DOHH2 (cell line): ENCODE data around the gene USF2.

Source experiments
- EZH2phosphoT487 ChIP-seq: fragments of 200-600 bp; sonication (generic); IDR thresholded peaks from 2 replicates; pipeline ENCODE4 v1.6.1; 2017; ENCODE audit warnings: borderline replicate concordance, mild to moderate bottlenecking, antibody characterized with exemption, low read length, moderate library complexity, mixed read lengths
- TF ChIP-seq, protein P1 (sequence below): fragments of 200-600 bp; sonication (generic); IDR thresholded peaks from one replicate; pipeline ENCODE4 v1.5.1; 2014; ENCODE audit warnings: antibody characterized with exemption, mild to moderate bottlenecking, low read depth, low read length; ENCODE audit not compliant: poor library complexity, severe bottlenecking

DNA sequence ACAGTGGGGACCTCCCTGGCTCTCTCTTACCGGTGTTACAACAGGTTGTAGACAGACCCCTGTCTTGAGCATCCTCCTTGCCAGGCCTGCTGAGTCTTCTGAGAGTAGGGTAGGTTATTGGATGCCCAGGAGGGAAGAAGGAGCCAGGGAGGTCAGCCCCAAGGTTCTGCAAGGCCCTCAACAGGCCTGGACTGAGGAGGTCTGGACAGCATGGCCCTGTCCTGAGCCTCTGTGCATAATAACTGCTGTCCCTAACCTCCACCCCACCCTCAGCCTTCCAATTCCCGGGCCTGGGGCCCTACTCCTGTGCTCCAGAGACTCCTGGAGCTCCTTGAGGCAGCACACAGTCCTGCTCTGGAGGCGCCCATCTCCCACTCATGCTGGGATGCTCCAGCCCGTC is 60.6 kb downstream of the USF2 start:
- TF ChIP-seq, protein P1, sequence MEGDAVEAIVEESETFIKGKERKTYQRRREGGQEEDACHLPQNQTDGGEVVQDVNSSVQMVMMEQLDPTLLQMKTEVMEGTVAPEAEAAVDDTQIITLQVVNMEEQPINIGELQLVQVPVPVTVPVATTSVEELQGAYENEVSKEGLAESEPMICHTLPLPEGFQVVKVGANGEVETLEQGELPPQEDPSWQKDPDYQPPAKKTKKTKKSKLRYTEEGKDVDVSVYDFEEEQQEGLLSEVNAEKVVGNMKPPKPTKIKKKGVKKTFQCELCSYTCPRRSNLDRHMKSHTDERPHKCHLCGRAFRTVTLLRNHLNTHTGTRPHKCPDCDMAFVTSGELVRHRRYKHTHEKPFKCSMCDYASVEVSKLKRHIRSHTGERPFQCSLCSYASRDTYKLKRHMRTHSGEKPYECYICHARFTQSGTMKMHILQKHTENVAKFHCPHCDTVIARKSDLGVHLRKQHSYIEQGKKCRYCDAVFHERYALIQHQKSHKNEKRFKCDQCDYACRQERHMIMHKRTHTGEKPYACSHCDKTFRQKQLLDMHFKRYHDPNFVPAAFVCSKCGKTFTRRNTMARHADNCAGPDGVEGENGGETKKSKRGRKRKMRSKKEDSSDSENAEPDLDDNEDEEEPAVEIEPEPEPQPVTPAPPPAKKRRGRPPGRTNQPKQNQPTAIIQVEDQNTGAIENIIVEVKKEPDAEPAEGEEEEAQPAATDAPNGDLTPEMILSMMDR: no peak
- TF ChIP-seq EZH2phosphoT487: no peak
